Neuronal stem cell (in vitro differentiated cells): ENCODE measurements around the gene ZZZ3.
"Not testable (repeated sequence)": the region's sequence is repeated elsewhere in the genome, so short reads cannot be mapped to it uniquely, and the experiment has no call there.

Source experiments
- DNase-seq: peaks from one replicate; pipeline ENCODE4 v3.0.0-alpha.2; 2013; ENCODE audit warnings: low spot score
- H2AFZ ChIP-seq: one replicate; pipeline ENCODE4 v1.6.1; 2013; ENCODE audit warnings: mild to moderate bottlenecking, low read length, inconsistent platforms
- H2AK5ac ChIP-seq: 2 replicates; pipeline ENCODE4 v1.6.1; 2013; ENCODE audit warnings: low read depth, mild to moderate bottlenecking, inconsistent platforms, low read length, moderate library complexity, mixed read lengths
- H2BK120ac ChIP-seq: 2 replicates; pipeline ENCODE4 v1.6.1; 2013; ENCODE audit warnings: low read depth, mild to moderate bottlenecking, inconsistent platforms, low read length, moderate library complexity, mixed read lengths
- H2BK12ac ChIP-seq: one replicate; pipeline ENCODE4 v1.6.1; 2013; ENCODE audit warnings: low read length, inconsistent platforms
- H2BK15ac ChIP-seq: 2 replicates; pipeline ENCODE4 v1.6.1; 2013; ENCODE audit warnings: mild to moderate bottlenecking, low read length, inconsistent platforms, mixed read lengths
- H2BK5ac ChIP-seq: one replicate; pipeline ENCODE4 v1.6.1; 2013; ENCODE audit warnings: inconsistent platforms, mild to moderate bottlenecking, low read length, moderate library complexity
- H3K14ac ChIP-seq: one replicate; pipeline ENCODE4 v1.6.1; 2013; ENCODE audit warnings: low read length, inconsistent platforms
- H3K18ac ChIP-seq: 2 replicates; pipeline ENCODE4 v1.6.1; 2013; ENCODE audit warnings: low read length, inconsistent platforms
- H3K23ac ChIP-seq: 2 replicates; pipeline ENCODE4 v1.6.1; 2013; ENCODE audit warnings: low read depth, mild to moderate bottlenecking, mixed read lengths, low read length, inconsistent platforms; ENCODE audit not compliant: poor library complexity
- H3K27ac ChIP-seq: replicated peaks from 3 replicates; pipeline ENCODE4 v1.5.1; 2013; ENCODE audit warnings: low read length, inconsistent platforms
- H3K27me3 ChIP-seq, 3 experiments: 2 replicates each; pipeline ENCODE4 v1.6.1; 2013; ENCODE audit warnings: low read length in 3 of 3, mild to moderate bottlenecking in 2 of 3, inconsistent platforms in 1 of 3, low read depth in 1 of 3, mixed read lengths in 1 of 3, moderate library complexity in 1 of 3; ENCODE audit not compliant: control insufficient read depth in 3 of 3, insufficient read depth in 3 of 3
- H3K36me3 ChIP-seq, 2 donors: replicated peaks in 1 of 2; 2 replicates each; pipeline ENCODE4 v1.6.1; 2013; ENCODE audit warnings: low read length in 2 of 2; ENCODE audit not compliant: control insufficient read depth in 2 of 2, insufficient read depth in 2 of 2
- H3K4ac ChIP-seq: 2 replicates; pipeline ENCODE4 v1.6.1; 2013; ENCODE audit warnings: inconsistent platforms, mild to moderate bottlenecking, low read length, moderate library complexity
- H3K4me1 ChIP-seq, 2 donors: 1 replicate in 1 of 2; 2 replicates in 1 of 2; pipeline ENCODE4 v1.6.1; 2013; ENCODE audit warnings: low read length in 2 of 2, low read depth in 1 of 2; ENCODE audit not compliant: control insufficient read depth in 2 of 2, insufficient read depth in 1 of 2
- H3K4me2 ChIP-seq: one replicate; pipeline ENCODE4 v1.6.1; 2013; ENCODE audit warnings: mild to moderate bottlenecking, low read length, inconsistent platforms; ENCODE audit not compliant: insufficient read depth, poor library complexity, severe bottlenecking
- H3K4me3 ChIP-seq, 2 donors: 2 replicates each; pipeline ENCODE4 v1.5.1; 2013; ENCODE audit warnings: low read length in 2 of 2, mild to moderate bottlenecking in 2 of 2, inconsistent platforms in 1 of 2, moderate library complexity in 1 of 2
- H3K79me1 ChIP-seq: one replicate; pipeline ENCODE4 v1.6.1; 2013; ENCODE audit warnings: low read depth, mild to moderate bottlenecking, inconsistent platforms, low read length, moderate library complexity
- H3K9ac ChIP-seq: one replicate; pipeline ENCODE4 v1.6.1; 2013; ENCODE audit warnings: mild to moderate bottlenecking, low read depth, low read length, inconsistent platforms; ENCODE audit not compliant: poor library complexity
- H3K9me3 ChIP-seq, 2 donors: replicated peaks in 1 of 2; 2 replicates each; pipeline versions ENCODE3 to v1.6.1; 2013; ENCODE audit warnings: low read length in 2 of 2, mild to moderate bottlenecking in 2 of 2, inconsistent platforms in 1 of 2, low read depth in 1 of 2, mixed read lengths in 1 of 2, moderate library complexity in 1 of 2; ENCODE audit not compliant: control insufficient read depth in 2 of 2, insufficient read depth in 1 of 2
- H4K8ac ChIP-seq: one replicate; pipeline ENCODE4 v1.6.1; 2013; ENCODE audit warnings: low read depth, mild to moderate bottlenecking, inconsistent platforms, low read length, moderate library complexity
- H4K91ac ChIP-seq: one replicate; pipeline ENCODE4 v1.6.1; 2013; ENCODE audit warnings: low read length, low read depth, mild to moderate bottlenecking, inconsistent platforms; ENCODE audit not compliant: poor library complexity
- WGBS, 2 donors: extraction: QIAGEN DNeasy Blood & Tissue Kit; methylation state at CpG; one replicate each; pipeline ENCODE4 v1.1.7; 2013; ENCODE audit warnings: missing lambda C conversion rate in 2 of 2, mixed read lengths in 1 of 2; ENCODE audit not compliant: insufficient read length in 2 of 2, insufficient replicate concordance in 1 of 2; ENCODE audit errors: extremely low coverage in 2 of 2; 5-methylcytosine and 5-hydroxymethylcytosine counted together

Gene ZZZ3

DNA sequence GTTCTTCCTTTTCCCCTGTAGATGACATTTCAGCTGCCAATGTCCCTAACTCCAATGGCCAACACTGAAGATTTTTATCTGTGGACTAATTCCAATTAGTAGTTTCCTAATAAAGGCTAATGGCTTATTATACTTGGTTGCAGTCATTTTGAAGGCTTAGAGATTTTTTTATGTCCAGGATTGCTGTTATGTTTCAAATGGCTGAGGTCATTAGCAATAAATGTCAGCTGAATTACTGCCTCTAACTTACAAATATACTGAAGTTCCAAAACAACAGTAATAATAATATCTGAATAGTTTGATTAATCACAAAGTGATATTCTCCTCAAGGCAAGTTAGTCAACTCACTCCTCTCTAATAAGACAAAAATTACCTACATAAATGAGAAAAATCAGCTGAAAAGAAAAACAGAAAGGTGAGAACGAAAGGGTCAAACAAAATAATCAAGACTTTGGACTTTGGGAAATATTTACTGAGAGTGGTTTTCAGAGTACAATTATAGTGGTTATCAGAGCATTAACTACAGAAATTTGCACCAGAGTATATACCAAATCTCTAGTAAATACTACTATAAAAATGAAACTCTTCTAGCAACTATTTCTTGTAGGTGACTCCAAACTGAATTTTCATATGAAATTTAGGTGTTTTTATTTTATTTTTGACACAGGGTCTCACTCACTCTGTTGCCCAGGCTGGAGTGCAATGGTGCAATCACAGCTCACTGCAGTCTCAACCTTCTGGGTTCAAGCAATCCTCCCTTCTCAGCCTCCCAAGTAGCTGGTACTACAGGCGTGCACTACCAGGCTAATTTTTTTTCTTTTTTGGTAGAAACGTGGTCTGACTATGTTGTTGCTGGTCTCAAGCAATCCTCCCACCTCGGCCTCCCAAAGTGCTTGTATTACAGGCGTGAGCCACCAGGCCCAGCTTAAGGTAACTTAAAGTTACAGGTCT is 3.5 kb downstream of the ZZZ3 start:
- Histone ChIP-seq H3K4me1 (peaks cover 0 to 5% of the 10 kb centered on the region in 2 donors), H4K91ac (no peak overlapping the region), H3K18ac (no peak overlapping the region), H3K79me1 (peaks cover 1% of the 10 kb centered on the region), H3K9ac (no peak overlapping the region), H4K8ac (no peak overlapping the region), H3K4me2 (no peak overlapping the region), H3K9me3 (no peaks in the 10 kb centered on the region), H3K27ac (no peak overlapping the region), H2BK12ac (no peak overlapping the region), H3K4ac (no peak overlapping the region), H3K27me3 (peaks cover 0 to 1% (median 0%) of the 10 kb centered on the region in 3 experiments), H3K14ac (no peak overlapping the region), H3K4me3 (no peak overlapping the region), H2AK5ac (no peak overlapping the region), H3K36me3 (peaks cover 3 to 32% of the 10 kb centered on the region in 2 donors), H2BK5ac (no peak overlapping the region), H2BK15ac (no peak overlapping the region), H3K23ac (no peak overlapping the region), H2BK120ac (no peak overlapping the region), H2AFZ (no peak overlapping the region)
- no peak for DNase-seq
- WGBS, 2 donors, result no CpG with 5 or more reads among the region's 5 CpGs

DNA sequence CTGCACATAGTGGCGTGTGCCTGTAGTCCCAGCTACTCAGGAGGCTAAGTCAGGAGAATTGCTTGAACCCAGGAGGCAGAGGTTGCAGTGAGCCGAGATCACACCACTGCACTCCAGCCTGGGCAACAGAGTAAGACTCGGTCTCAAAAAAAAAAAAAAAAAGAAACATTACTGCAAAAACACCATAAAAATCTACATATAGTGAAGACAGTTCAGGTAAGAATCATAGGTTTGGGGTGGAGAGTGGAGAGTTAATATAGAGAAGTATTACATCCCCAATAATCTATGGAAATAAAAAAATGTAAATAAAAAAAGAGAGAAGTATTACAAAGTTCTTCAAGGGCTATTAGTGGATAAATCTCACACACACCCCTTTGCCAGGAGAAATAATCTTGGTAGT is 7.7 kb downstream of the ZZZ3 start:
- not testable (repeated sequence) for H3K14ac ChIP-seq, H2BK15ac ChIP-seq, H3K23ac ChIP-seq, H3K9ac ChIP-seq, H3K27ac ChIP-seq, H2BK12ac ChIP-seq, H3K79me1 ChIP-seq, H3K4me1 ChIP-seq, H2AK5ac ChIP-seq, H4K8ac ChIP-seq, H3K4me2 ChIP-seq, H2AFZ ChIP-seq, H2BK120ac ChIP-seq, H3K4me3 ChIP-seq, DNase-seq, H3K9me3 ChIP-seq, H4K91ac ChIP-seq, H3K4ac ChIP-seq, H3K27me3 ChIP-seq, H2BK5ac ChIP-seq, H3K18ac ChIP-seq
- H3K36me3 ChIP-seq, result peaks cover 3 to 32% of the 10 kb centered on the region in 2 donors
- no CpG with 5 or more reads among the region's 3 CpGs for WGBS, 2 donors

DNA sequence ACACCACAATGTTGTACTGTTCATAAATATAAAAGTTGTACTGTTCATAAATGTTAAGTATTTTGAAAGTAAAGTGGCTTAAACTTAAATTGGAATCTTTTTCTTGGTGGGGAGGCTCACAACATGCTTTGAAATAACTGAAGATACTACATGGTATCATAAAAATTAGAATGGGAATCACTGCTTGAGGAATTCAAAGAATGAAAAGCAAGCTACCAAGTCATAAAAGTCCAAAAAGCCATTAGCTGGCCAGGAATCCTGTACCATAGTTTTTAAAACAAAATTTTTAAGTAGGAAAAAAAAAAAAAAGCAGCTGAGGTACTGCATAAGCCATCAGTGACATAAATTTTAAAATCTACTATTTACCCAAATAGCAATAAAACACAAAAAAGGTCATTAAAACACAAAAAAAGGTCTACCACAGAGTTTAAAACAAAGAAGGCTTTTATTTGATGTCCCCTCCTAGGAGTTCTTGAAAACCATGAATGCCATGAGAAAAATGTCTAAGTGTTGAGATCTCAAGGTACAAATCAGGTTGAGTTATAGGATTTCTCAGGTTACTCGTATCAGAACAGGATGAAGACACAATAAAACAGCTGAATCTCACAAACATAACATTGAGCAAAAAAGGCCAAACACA is 8.6 kb downstream of the ZZZ3 start:
- Histone ChIP-seq H3K4ac (no peak overlapping the region), H3K4me1 (no peaks in the 10 kb centered on the region), H3K4me3 (no peak overlapping the region), H3K23ac (no peak overlapping the region), H3K14ac (no peak overlapping the region), H2BK15ac (no peak overlapping the region), H2AK5ac (no peak overlapping the region), H3K79me1 (peaks cover 3% of the 10 kb centered on the region), H3K4me2 (no peak overlapping the region), H3K36me3 (peaks cover 3 to 28% of the 10 kb centered on the region in 2 donors), H3K27me3 (peaks cover 0 to 1% (median 0%) of the 10 kb centered on the region in 3 experiments), H2BK120ac (no peak overlapping the region), H4K91ac (no peak overlapping the region), H2BK12ac (no peak overlapping the region), H3K18ac (no peak overlapping the region), H4K8ac (no peak overlapping the region), H3K27ac (no peak overlapping the region), H3K9ac (no peak overlapping the region), H3K9me3 (no peaks in the 10 kb centered on the region), H2BK5ac (no peak overlapping the region), H2AFZ (no peak overlapping the region)
- no peak for DNase-seq
- no CpG with 5 or more reads among the region's 1 CpG for WGBS, 2 donors

DNA sequence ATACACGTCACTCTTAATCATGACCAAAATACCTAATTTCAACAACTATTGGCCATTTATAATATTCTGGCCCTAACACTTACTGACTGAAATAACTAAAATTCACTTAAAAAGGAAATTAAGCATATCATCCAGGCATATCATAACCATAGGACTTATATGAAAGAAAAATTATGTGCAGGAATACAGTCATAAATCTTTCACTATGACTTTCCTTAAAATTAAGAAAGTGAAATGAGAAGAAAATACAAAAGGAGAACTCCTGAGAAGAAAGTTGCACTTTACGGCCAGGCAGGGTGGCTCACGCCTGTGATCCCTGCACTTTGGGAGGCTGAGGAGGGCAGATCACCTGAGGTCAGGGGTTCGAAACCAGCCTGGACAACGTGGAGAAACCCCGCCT is 9.4 kb downstream of the ZZZ3 start:
- Histone ChIP-seq H3K4me3 (no peak overlapping the region), H3K14ac (no peak overlapping the region), H3K27me3 (peaks cover 0 to 1% (median 0%) of the 10 kb centered on the region in 3 experiments), H2BK120ac (no peak overlapping the region), H2BK12ac (no peak overlapping the region), H2AK5ac (no peak overlapping the region), H3K9me3 (no peaks in the 10 kb centered on the region), H3K36me3 (peaks cover 3 to 28% of the 10 kb centered on the region in 2 donors), H3K23ac (no peak overlapping the region), H3K4me2 (no peak overlapping the region), H3K18ac (no peak overlapping the region), H3K4ac (no peak overlapping the region), H3K79me1 (peaks cover 3% of the 10 kb centered on the region), H3K4me1 (no peaks in the 10 kb centered on the region), H2BK5ac (no peak overlapping the region), H3K27ac (no peak overlapping the region), H3K9ac (no peak overlapping the region), H4K8ac (no peak overlapping the region), H2BK15ac (no peak overlapping the region), H2AFZ (no peak overlapping the region), H4K91ac (no peak overlapping the region)
- DNase-seq, result no peak
- WGBS, 2 donors, result no CpG with 5 or more reads among the region's 6 CpGs
